Esophagus squamous epithelium (tissue), 4 donors: Measurements from ENCODE around the gene VWA5A.
A peak's percentile ranks its signal among the peaks of the same experiment; 100 is the strongest.

Experiments used
- POLR2A ChIP-seq, 4 donors: fragments of 450-650 bp; IDR thresholded peaks; one replicate each; pipeline ENCODE4 v1.6.1; 2017; ENCODE audit warnings: antibody characterized with exemption in 4 of 4, mild to moderate bottlenecking in 4 of 4, moderate library complexity in 3 of 4
- TF ChIP-seq, protein P1 (sequence below), 6 experiments: fragments of 450-650 bp in 4 of 6; fragments of 200-600 bp in 2 of 6; sonication (generic) in 2 of 6; IDR thresholded peaks; one replicate each; pipeline ENCODE4 v1.5.1; 2016 to 2019; ENCODE audit warnings: antibody characterized with exemption in 6 of 6, mild to moderate bottlenecking in 4 of 6, moderate library complexity in 4 of 6

DNA sequence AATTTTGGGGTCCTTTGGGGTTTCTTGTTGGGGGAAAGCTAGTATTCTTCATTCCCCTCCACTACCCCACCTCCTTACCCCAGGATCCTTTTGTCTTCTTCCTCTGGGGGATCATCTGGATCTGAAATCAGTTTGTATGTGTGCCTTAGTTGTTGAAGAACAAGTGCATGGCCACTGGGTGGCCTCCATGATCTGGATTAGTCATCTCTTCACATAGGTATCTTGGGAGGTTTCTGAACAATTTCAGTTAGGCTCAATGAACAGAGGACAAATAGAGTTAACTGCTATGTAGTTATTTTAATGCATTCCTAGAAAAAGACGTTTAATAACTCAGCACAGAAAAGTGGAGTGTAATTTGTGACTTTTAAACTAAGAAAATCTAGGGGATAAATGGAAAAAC, 7.1 kb upstream of the VWA5A start:
- TF ChIP-seq, protein P1, sequence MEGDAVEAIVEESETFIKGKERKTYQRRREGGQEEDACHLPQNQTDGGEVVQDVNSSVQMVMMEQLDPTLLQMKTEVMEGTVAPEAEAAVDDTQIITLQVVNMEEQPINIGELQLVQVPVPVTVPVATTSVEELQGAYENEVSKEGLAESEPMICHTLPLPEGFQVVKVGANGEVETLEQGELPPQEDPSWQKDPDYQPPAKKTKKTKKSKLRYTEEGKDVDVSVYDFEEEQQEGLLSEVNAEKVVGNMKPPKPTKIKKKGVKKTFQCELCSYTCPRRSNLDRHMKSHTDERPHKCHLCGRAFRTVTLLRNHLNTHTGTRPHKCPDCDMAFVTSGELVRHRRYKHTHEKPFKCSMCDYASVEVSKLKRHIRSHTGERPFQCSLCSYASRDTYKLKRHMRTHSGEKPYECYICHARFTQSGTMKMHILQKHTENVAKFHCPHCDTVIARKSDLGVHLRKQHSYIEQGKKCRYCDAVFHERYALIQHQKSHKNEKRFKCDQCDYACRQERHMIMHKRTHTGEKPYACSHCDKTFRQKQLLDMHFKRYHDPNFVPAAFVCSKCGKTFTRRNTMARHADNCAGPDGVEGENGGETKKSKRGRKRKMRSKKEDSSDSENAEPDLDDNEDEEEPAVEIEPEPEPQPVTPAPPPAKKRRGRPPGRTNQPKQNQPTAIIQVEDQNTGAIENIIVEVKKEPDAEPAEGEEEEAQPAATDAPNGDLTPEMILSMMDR (IDR thresholded peaks at IDR 0.05): peak in 3 of 6 experiments; percentile 3 to 23 (median 7)
- TF ChIP-seq POLR2A (IDR thresholded peaks at IDR 0.05): no peak
